Measurements from ENCODE around the gene CNBD2.
"Not testable (repeated sequence)": the region's sequence is repeated elsewhere in the genome, so short reads cannot be mapped to it uniquely, and the experiment has no call there.

DNA sequence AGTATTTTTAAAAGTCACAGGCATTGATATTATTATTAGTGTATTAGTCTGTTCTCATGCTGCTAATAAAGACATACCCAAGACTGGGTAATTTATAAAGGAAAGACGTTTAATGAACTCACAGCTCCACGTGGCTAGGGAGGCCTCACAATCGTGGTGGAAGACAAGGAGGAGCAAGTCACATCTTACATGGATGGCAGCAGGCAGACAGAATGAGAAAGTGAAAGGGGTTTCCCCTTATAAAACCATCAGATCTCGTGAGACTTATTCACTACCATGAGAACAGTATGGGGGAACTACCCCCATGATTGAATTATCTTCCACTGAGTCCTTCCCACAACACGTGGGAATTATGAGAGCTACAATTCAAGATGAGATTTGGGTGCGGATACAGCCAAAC, 9.1 kb upstream of the CNBD2 start:
- TF ChIP-seq, protein P1, sequence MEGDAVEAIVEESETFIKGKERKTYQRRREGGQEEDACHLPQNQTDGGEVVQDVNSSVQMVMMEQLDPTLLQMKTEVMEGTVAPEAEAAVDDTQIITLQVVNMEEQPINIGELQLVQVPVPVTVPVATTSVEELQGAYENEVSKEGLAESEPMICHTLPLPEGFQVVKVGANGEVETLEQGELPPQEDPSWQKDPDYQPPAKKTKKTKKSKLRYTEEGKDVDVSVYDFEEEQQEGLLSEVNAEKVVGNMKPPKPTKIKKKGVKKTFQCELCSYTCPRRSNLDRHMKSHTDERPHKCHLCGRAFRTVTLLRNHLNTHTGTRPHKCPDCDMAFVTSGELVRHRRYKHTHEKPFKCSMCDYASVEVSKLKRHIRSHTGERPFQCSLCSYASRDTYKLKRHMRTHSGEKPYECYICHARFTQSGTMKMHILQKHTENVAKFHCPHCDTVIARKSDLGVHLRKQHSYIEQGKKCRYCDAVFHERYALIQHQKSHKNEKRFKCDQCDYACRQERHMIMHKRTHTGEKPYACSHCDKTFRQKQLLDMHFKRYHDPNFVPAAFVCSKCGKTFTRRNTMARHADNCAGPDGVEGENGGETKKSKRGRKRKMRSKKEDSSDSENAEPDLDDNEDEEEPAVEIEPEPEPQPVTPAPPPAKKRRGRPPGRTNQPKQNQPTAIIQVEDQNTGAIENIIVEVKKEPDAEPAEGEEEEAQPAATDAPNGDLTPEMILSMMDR (IDR thresholded peaks at IDR 0.05; ENCODE audit: low read depth, low read length, missing input control) = not testable (repeated sequence)
- not testable (repeated sequence) for TF ChIP-seq TAF1 (conservative IDR thresholded peaks at IDR 0.05); MAX (IDR thresholded peaks at IDR 0.05); JUND (IDR thresholded peaks at IDR 0.05); ATF3 (IDR thresholded peaks at IDR 0.05)
